Jurkat, Clone E6-1 (cell line): ENCODE results near the gene DLG4. TPM values are rescaled to one million over a fixed set of nuclear protein-coding genes. Genes with fewer than 3 reads are reported as not detected.
A peak's percentile ranks its signal among the peaks of the same experiment; 100 is the strongest.

Source experiments
- DNase-seq: peaks from one replicate; pipeline ENCODE4 v3.0.0-alpha.2; 2011; ENCODE audit warnings: low read depth, low spot score
- H3K4me3 ChIP-seq: 2 replicates; pipeline ENCODE4 v1.5.1; 2011; ENCODE audit warnings: mild to moderate bottlenecking, low read length, control low read depth, moderate library complexity
- polyA plus RNA-seq: library from polyadenylated mRNA; unstranded; fragments of >200 nt; gene quantifications from one replicate; pipeline ENCODE4 v1.2.1, GENCODE V29; 2012; ENCODE audit warnings: missing spikeins; ENCODE audit not compliant: insufficient read length, insufficient read depth

Gene DLG4
- 33.0 TPM for polyA plus RNA-seq

DNA sequence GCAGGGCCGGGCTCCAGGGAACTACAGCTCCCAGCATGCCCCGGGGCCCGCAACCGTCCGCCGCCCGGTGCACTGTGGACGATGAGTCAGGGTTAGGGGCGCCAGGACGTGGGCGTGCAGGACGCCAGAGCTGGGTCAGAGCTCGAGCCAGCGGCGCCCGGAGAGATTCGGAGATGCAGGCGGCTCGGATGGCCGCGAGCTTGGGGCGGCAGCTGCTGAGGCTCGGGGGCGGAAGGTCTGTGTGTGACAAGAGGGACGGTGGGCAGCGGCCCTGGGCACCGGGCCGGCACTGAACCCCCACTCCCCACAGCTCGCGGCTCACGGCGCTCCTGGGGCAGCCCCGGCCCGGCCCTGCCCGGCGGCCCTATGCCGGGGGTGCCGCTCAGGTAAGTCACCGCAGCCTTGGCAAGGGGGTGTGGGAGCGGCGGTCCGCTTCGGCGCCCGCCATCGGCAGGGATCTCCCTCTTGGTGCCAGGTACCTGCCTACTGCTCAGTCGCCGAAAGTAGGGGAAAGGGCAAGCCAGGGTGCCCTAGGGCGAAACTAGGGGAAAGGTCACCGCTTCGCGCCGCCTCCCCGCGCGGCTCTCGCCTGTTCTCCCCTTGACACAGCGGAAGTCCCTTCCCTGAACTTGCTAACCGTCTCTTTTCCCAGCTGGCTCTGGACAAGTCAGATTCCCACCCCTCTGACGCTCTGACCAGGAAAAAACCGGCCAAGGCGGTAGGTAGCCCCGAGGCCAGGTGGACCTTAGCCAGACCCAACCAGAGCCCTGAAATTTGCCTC lies at the start of gene DLG4, which contains the start of gene ACADVL:
TSS of gene DLG4 (minus strand) at position 25 of the 781 bp plus-strand sequence.
TSS of gene ACADVL (plus strand) at position 127 of the 781 bp plus-strand sequence. CDS start at position 174, 47 bp downstream.
- DNase-seq, result no peak
- H3K4me3 ChIP-seq, result peak within 1 kb of the TSS; percentile 85

DNA sequence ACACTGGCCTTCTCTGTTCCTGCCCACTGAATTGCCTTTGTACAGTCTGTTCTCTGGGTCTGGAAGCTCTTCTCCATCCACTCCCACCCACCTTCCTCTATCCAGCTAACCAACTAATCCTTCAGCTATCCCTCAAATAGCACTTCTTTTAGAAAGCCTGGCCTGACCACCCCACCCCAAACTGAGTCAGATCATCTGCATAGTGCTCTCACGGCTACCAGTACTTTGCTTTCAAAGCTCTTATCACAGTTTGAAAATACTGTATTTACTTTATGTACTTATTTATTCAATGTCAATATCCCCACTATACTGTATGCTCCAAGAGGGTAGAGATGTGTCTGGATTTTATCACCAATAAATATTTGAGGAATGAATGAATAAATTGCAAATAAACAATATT lies 47.1 kb upstream of the DLG4 start:
- DNase-seq, result no peak
- no peak overlapping the region for H3K4me3 ChIP-seq

DNA sequence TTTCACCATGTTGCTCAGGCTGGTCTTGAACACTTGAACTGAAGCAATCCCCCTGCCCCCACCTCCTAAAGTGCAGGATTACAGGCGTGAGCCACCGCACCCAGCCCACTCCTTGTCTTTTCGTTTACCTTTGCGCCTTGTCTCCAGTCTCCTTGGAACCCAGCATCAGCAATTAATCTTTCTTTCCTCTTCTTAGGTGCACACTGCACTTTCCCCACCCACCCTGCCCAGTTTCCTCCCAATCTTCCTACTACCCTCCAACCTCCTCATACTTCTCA lies 44.1 kb upstream of the DLG4 start:
- no peak for DNase-seq
- no peak overlapping the region for H3K4me3 ChIP-seq

DNA sequence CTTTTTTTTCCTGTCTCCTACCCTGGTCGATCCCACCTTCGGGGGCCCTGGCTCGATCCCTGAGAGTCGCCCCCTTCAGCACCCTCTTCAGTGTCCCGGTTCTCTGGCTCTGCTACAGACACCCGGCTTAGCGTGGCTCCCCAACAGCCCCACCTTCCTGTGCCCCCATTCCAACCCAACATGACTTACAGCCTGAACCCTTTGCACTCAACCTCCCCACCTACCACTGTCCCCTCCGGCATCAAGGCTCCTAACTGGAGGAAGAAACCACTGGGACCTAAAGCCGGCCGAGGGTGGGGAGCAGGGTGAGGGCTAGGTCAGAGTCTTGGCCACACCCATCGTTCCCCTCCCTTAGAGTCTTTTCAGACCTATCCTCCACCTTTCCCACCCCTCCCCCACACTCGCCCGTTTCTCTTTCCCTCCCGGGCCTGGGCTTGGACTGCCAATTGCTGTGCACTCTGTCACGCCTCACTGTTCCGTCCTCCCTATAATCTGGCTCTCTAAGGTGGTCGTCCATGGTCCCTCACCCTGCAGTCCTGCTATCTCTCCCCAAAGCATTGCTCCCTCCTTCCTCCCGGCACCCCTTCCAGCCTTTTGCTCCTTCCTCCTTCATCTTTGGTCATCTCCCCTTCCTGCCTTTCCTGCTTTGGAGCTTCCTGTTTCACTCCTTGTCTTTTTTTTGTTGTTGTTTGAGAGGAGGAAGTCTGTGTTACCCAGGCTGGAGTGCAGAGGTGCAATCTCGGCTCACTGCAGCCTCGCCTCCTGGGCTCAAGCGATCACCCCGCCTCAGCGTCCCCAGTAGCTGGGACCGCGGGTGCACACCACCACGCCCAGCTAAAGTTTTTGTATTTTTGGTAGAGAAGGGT lies 43.5 kb upstream of the DLG4 start:
- no peak overlapping the region for H3K4me3 ChIP-seq
- no peak for DNase-seq

DNA sequence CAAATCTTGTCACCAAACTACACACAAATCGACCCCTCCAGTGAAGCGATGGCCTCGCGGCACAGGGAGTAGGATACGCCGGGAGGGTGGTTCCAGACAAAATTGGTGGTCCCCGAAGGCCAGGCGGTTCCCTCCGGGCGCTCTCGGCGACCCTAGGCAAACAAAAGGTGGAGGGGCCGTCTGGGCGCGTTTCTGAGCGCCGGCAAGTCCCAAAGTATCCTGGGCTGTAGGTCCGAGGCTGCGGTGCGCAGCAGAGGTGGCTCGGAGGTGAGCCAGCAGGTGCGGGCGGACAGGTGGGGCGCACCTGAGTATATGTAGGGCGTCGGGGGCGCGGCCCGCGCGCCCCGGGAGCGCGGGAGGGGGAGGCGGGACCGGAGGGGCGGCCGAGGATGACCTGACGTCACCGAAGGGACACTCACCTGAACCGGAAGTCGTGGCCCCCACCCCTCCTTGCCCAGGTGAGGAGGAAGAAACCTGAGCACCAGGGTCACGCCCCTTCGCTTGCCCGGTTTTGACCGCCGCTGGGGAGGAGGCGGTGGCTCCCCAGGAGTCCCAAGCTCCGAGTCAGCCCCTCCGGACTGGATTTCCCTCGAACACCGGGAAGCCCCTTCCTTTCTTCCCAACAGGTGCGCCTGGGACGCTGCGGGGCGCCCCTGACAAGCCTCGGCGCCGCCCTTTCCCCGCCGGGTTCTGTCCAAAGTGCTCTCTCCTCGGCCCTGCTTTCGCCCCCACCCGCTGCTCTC lies 42.7 kb upstream of the DLG4 start, which contains the start of gene CLDN7:
TSS of gene CLDN7 (minus strand) at position 287 of the 743 bp plus-strand sequence. CDS start 435 bp downstream, outside the sequence.
- no peak within 1 kb of the TSS for H3K4me3 ChIP-seq
- no peak for DNase-seq

DNA sequence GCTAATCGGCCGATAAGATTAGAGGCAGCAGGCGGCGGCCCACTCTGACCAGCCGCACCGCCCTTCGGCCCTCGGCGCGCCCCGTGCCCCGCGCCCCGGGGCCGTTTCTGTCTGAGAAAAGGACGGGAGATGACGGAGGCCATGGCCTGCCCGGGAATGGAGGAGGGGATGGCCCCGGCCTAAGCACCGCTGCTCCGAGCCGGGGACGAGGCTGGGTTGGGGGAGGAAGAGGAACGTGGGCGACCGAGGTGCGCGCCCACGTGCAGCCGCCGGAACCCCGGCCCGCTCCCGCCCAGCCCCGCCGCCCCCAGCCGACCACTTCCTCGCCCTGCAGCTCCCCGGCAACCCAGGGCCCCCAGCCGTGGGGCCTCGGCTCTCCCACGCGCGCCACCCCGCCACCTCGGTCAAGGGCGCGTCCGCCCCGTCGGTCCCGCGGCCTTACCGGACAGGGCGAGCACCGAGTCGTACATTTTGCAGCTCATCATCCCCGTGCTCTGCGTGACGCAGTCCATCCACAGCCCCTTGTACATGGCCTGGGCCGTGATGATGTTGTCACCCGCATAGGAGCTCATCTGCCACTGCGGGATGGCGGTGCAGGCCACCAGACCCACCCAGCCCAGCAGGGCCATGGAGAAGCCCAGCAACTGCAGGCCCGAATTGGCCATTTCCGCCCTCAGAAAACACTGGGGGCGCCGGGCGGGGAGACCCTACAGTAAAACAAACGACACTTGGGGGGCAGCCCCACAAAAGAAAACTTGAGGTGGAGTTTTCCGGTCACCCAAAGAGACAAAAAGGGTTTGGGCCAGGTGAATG lies 41.9 kb upstream of the DLG4 start:
- DNase-seq, result no peak
- H3K4me3 ChIP-seq, result no peak overlapping the region

DNA sequence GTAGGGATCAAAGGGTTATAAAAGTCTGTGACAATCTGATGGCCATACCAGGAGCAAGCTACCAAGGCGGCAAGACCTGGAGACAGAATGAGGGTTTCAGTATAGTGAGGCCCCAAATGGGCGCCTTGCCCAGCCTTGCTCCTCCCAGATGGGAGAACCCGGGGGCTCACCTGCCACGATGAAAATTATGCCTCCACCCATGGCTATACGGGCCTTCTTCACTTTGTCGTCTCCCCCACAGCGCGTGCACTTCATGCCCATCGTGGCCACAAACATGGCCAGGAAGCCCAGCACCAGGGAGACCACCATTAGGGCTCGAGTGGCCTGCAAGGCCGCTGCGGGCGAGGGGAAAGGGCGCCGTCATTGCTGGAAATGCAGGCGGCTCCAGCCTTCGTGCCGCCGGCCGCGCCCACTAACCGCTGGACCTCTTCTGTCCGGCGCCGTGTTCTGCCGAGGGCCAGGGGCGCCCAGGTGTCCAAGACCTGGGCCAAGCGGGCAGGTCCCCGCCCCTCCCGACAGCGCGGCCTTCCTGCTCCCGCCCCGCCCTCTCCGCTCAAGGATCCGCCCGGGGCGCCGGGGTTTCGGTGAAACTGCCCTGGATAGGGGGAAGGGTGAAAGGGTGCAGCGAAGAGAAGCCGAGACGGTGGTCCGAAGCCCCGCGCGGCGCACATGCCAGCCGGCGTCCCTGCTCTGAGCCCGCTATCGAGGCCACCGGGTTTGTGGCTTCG lies 41.2 kb upstream of the DLG4 start:
- no peak for DNase-seq
- H3K4me3 ChIP-seq, result no peak overlapping the region

DNA sequence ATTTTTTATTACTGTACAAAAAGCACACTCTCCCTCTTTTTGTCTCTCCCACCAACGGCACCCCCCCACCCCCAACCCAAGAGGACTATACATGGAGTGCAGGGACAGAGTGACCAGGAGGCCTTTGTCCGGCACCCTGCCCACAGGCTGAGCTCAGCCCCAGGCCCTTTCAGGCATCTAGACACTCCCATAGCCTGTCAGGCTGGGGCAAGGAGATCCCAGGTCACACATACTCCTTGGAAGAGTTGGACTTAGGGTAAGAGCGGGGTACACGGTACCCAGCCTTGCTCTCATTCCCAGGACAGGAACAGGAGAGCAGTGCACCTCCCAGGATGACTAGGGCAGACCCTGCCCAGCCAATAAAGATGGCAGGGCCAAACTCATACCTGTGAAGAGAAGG lies 40.5 kb upstream of the DLG4 start:
- H3K4me3 ChIP-seq, result no peak overlapping the region
- no peak for DNase-seq

DNA sequence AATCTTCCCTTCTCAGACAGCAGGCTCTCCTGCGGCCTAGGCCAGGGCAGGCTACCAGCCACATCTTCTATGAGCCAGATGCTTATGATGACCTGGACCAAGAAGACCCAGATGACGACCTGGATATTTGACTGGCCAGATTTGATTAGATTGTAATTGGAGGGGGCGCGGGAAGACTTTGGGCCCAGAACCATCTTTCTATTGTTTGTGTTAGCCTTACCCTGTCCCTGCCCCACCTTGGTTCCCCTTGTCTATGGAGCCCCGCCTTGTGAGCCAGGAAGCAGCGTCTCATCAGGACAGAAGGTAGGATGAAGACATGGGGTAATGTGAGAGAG lies 39.9 kb upstream of the DLG4 start:
- no peak overlapping the region for H3K4me3 ChIP-seq
- no peak for DNase-seq

DNA sequence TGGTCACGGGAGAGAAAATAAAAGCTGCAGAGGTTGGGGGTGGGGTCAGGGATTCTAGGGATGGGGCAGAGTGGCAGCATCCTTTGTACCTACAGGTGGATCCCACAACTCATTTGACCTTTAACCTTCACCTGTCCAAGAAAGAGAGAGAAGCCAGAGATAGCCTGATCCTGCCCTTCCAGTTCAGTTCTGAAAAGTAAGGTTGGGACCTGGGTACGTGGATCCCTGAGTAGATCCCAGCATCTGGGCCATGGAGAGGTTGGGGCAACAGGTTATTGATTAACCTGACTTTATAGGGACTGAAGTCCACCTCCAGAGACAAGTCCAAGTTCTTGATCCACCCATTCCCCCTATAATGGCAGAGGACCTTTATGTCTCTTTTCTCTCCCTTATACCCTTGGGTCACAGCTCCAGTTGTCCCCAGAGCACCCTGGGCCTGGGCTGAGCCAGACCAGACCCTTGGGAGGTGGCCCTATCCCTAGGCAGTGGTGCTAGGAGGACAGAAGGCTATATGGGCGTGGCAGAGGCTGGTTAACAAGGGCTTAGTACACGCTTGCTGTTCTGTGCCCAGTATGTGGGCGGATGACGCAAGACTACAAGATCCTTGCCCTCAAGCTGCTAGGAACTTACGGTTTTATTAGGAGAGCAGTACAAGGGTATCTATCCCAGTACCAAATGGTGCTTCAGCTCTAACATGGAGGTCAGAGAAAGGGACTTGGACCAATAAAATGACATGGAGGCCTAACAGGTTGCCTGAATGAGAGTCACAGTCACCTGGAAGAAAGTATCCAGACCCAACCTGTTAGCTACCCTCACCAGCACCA lies 39.3 kb upstream of the DLG4 start:
- DNase-seq, result no peak
- H3K4me3 ChIP-seq, result no peak overlapping the region

DNA sequence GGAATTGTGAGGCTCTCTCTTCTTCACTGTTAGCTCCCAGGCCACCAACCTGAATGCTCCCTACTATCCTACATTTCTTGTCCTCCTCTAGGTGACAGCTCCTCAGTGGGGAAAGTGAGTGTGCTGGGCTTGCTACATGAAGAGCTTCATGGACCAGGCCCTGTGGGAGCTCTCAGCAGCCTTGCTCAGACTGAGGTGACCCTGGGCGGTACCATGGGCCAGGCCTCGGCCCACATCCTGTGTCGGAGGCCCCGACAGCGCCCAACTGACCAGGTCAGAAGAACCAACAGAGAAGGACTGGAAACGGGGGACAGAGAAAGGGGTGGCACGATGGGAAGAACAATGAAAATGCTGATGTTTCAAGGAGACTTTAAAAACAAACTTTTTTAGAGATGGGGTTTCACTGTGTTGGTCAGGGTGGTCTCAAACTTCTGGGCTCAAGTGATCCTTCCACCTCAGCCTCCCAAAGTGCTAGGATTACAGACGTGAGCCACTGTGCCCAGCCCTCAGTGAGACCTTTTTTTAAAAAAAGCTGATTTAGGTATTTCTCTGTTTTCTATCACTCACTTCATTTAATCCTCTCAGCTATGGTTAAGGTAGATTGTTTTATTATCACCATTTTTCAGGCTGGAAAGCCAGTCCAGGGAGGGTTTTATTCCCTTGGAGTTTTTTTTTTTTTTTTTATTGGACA lies 37.3 kb upstream of the DLG4 start:
- no peak overlapping the region for H3K4me3 ChIP-seq
- DNase-seq, result no peak

DNA sequence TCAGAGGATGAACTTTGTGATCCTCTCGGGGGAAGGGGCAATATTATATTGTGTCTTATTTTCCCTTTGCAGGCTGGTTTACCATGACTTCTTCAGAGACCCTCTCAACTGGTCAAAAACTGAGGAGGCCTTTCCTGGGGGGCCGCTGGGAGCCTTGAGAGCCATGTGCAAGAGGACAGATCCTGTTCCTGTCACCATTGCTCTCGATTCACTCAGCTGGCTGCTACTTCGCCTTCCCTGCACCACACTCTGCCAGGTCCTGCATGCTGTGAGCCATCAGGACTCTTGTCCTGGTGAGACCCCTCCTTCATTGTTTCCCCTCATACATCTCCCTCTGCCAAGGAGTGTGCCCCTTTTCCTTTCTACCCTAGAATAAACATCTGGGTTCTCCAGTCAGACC lies 34.9 kb upstream of the DLG4 start:
- H3K4me3 ChIP-seq, result no peak overlapping the region
- DNase-seq, result no peak

DNA sequence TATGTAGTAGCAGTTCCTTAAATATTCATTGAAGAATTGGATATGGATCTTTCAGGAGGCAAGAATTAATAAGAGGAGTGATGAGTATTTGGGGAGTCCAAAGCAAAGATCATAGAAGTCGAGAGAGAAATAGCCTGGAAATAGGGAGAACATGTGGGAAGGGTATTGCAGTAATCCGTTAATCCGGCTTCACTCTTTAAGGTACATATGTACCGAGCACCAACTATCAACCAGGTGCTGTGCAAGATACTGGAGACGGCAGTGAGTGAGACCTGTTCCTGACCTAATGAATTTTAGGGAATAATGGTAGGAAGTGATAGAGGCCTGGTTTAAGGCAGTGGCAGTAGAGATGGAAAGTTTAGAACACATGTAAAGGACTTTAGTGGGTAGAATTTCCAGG lies 33.4 kb upstream of the DLG4 start:
- H3K4me3 ChIP-seq, result peak overlapping the region; percentile 97
- DNase-seq, result no peak

DNA sequence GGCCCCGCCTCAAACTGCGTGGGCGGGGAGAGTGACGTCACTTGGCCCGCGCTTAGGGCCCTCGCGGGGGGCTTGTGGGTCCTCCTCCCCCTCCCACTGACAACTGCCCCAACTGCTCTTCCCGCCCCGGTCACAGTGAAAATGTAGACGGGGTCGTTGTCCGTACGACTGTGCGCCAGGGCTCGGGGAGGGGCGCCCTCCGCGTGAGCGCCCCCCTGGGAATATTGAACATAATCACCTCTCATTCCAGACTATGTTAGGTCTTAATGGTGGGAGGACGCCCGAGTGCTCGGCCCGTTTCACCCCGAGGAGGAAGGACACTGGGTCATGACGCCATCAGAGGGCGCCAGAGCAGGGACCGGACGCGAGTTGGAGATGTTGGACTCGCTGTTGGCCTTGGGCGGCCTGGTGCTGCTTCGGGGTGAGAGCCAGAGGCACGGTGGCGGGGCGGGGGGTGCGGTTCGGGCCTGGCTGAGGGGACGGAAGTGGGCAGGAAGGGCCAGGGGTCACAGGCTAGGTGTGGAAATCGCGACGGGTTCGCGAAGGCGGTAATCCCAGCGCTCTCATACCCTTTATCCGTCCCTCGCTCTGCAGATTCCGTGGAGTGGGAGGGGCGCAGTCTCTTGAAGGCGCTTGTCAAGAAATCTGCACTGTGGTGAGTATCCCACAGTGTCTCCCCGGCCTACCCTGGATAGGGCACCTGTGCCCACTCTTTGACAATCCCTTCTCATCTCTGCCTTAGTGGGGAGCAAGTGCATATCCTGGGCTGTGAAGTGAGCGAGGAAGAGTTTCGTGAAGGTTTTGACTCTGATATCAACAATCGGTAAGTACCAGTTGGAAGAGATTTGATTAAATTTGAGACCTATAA lies 32.8 kb upstream of the DLG4 start, which contains the start of gene ELP5:
TSS of gene ELP5 (plus strand) at position 40 of the 868 bp plus-strand sequence. CDS start at position 376, 336 bp downstream.
- peak within 1 kb of the TSS; percentile 97 for H3K4me3 ChIP-seq
- peak; percentile 81 for DNase-seq

DNA sequence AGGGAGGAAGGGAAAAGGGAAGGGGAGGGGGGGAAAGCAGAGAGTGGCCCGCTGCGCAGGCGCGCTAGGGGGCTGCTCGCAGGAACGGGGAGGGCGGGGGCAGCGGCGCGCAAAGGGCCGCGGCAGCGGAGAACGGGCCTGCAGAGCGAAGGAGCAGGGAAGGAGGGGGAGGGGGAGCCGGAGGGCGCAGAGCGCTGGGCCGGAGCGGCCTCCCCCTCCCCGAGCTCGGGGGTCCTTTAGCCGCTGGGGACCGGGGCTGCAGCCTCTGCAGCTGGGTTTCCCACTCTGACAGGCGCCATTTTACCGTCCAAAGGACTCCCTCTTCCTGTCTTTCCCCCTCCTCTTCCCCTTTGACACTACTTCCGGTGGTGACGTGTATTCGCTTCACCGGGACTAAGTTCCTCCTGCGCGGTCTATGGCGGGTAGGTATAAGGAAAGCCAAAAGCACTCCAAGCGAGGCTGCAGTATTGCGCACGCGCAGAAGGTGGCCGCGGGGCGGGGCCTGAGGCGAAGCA lies 32.1 kb upstream of the DLG4 start, which contains the start of gene CTDNEP1:
TSS of gene CTDNEP1 (minus strand) at position 74 of the 515 bp plus-strand sequence. CDS start 438 bp downstream, outside the sequence.
- DNase-seq, result peak; percentile 100
- peak within 1 kb of the TSS; percentile 97 for H3K4me3 ChIP-seq
